HEK293 (cell line): ENCODE data around the gene FAM177B.

Experiments
- CTCF ChIA-PET: fragments of 350-600 bp; formaldehyde crosslinking; extraction: SDS; loops from one replicate; lab custom pipeline; 2021; ENCODE audit warnings: antibody characterized with exemption; lab: Yijun Ruan, JAX
- POLR2A ChIA-PET: fragments of 300-600 bp; formaldehyde crosslinking; extraction: SDS; loops from one replicate; lab custom pipeline; 2020; ENCODE audit warnings: antibody characterized with exemption, inconsistent platforms; lab: Yijun Ruan, JAX
- H3K27ac ChIP-seq: fragments of 200-500 bp; sonication (Bioruptor generic); 2 replicates; pipeline ENCODE4 v1.5.1; 2014; ENCODE audit warnings: low read depth, low read length, control low read depth, inconsistent platforms; ENCODE audit errors: extremely low read depth
- H3K36me3 ChIP-seq, 2 experiments: fragments of 200-500 bp in 1 of 2; sonication (Bioruptor generic) in 1 of 2; 1 replicate in 1 of 2; 2 replicates in 1 of 2; pipeline ENCODE4 v1.5.1; 2014 to 2017; ENCODE audit warnings: inconsistent platforms in 2 of 2, low read length in 2 of 2; ENCODE audit not compliant: control insufficient read depth in 2 of 2, insufficient read depth in 1 of 2
- H3K4me1 ChIP-seq: fragments of 200-500 bp; sonication (Bioruptor generic); 2 replicates; pipeline ENCODE4 v1.5.1; 2014; ENCODE audit warnings: mild to moderate bottlenecking, low read length, inconsistent platforms; ENCODE audit not compliant: control insufficient read depth, insufficient read depth
- H3K4me3 ChIP-seq: 2 replicates; pipeline ENCODE4 v1.5.1; 2011; ENCODE audit warnings: low read depth, mild to moderate bottlenecking, control low read depth, low read length, moderate library complexity
- H3K9me3 ChIP-seq: fragments of 200-500 bp; sonication (Bioruptor generic); 2 replicates; pipeline ENCODE4 v1.5.1; 2014; ENCODE audit warnings: low read depth, low read length, inconsistent platforms; ENCODE audit not compliant: control insufficient read depth, insufficient read depth
- PRDM10 ChIP-seq: fragments of 450-650 bp; formaldehyde crosslinking; IDR thresholded peaks from 2 replicates; pipeline ENCODE4 v1.5.1; 2016; ENCODE audit warnings: missing biosample characterization, missing genetic modification characterization
- ZNF114 ChIP-seq: fragments of 450-650 bp; formaldehyde crosslinking; IDR thresholded peaks from 2 replicates; pipeline ENCODE4 v1.5.0; 2017; ENCODE audit warnings: missing biosample characterization, missing genetic modification characterization

The FAM177B gene

DNA sequence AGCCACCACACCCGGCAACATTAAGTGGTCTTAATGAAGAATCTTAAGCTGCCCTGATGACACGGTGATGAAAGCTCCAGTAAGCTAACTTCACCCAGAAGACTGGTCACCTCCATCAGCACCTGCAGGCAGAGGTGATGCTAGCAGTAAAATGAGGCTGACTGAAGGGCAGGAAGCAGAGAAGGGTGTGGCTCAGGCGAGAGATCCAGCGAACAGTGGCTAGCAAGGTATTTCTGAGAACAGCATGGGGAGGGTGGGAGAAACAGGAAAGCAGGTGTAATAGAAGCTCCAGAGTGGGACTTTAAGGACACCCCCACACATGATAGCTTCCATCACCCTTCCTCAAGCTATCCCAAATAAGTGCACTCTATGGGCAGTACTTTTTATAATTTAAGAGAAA is 62.0 kb downstream of the FAM177B start:
- no peak overlapping the region for H3K4me3 ChIP-seq
- H3K36me3 ChIP-seq: no peaks in the 10 kb centered on the region
- ChIA-PET CTCF (interaction anchor here (1.9 to 2.2 kb wide), 2 partner anchors 291 to 324 kb away, joined by 5 to 13 read pairs; no protein-coding TSS in a partner anchor), POLR2A (no interaction called here)
- peak; percentile 83 for TF ChIP-seq PRDM10
- TF ChIP-seq ZNF114: no peak
- no peaks in the 10 kb centered on the region; the same call in none of the 2 replicates for H3K4me1 ChIP-seq
- no peak overlapping the region for H3K27ac ChIP-seq
- H3K9me3 ChIP-seq: no peaks in the 10 kb centered on the region
